ENCODE measurements around the gene FHOD3. TPM values are rescaled to one million over a fixed set of nuclear protein-coding genes. Genes with fewer than 3 reads are reported as not detected.

Gene FHOD3
- total RNA-seq, 2 donors from 2014 or later: 2.8 to 3.1 TPM

GRCh38 chr18:36374262-36374661 is 76.7 kb downstream of the FHOD3 start:
- Mint-ChIP-seq H3K27ac (no peak overlapping the region), H3K36me3 (ENCODE audit: low read depth) (no peaks in the 10 kb centered on the region), H3K9me3 (peaks cover 7% of the 10 kb centered on the region), H3K27me3 (ENCODE audit: insufficient read depth) (peaks cover 5% of the 10 kb centered on the region), H3K4me1 (peaks cover 5% of the 10 kb centered on the region), H3K4me3 (no peak overlapping the region)
- H3K27me3 ChIP-seq (ENCODE audit: control insufficient read depth, insufficient read depth, low read length, poor library complexity, severe bottlenecking): no peaks in the 10 kb centered on the region
- H3K4me1 ChIP-seq (ENCODE audit: control insufficient read depth, insufficient read depth, low read length): no peaks in the 10 kb centered on the region
- no peak for TF ChIP-seq CTCF (conservative IDR thresholded peaks at IDR 0.05)
- no peak overlapping the region for H3K9ac ChIP-seq (ENCODE audit: extremely low read depth, low read length, poor library complexity, severe bottlenecking)
- WGBS, 2 experiments (ENCODE audit: insufficient coverage in 1 of 2, insufficient read length in 1 of 2): 83 to 94% methylated on average over 1 to 3 of the region's 3 CpGs
- H3K9me3 ChIP-seq (ENCODE audit: control insufficient read depth, low read length): peaks cover 8% of the 10 kb centered on the region
- H3K4me3 ChIP-seq (ENCODE audit: low read length): no peak overlapping the region
- H3K36me3 ChIP-seq (ENCODE audit: control insufficient read depth, insufficient read depth, low read length): no peaks in the 10 kb centered on the region
- H3K27ac ChIP-seq (ENCODE audit: low read depth, low read length): no peak overlapping the region
- DNase-seq: no peak

- H3K36me3 Mint-ChIP-seq (ENCODE audit: low read depth): no peaks in the 10 kb centered on the region
- H3K9me3 Mint-ChIP-seq: peaks cover 7% of the 10 kb centered on the region
- Histone ChIP-seq H3K4me3 (ENCODE audit: low read length) (no peak overlapping the region), H3K36me3 (ENCODE audit: control insufficient read depth, insufficient read depth, low read length) (no peaks in the 10 kb centered on the region), H3K27ac (ENCODE audit: low read depth, low read length) (no peak overlapping the region), H3K4me1 (ENCODE audit: control insufficient read depth, insufficient read depth, low read length) (peaks cover 4% of the 10 kb centered on the region), H3K27me3 (ENCODE audit: control insufficient read depth, insufficient read depth, low read length, poor library complexity, severe bottlenecking) (no peaks in the 10 kb centered on the region), H3K9me3 (ENCODE audit: control insufficient read depth, low read length) (peaks cover 8% of the 10 kb centered on the region), H3K9ac (ENCODE audit: extremely low read depth, low read length, poor library complexity, severe bottlenecking) (no peak overlapping the region)
- no peak for TF ChIP-seq CTCF (conservative IDR thresholded peaks at IDR 0.05)
- 85 to 92% methylated on average over 3 to 5 of the region's 5 CpGs for WGBS, 2 experiments (ENCODE audit: insufficient coverage in 1 of 2, insufficient read length in 1 of 2)
- no peak overlapping the region for H3K4me3 Mint-ChIP-seq
- no peak overlapping the region for H3K27ac Mint-ChIP-seq
- peaks cover 5% of the 10 kb centered on the region for H3K27me3 Mint-ChIP-seq (ENCODE audit: insufficient read depth)
- no peak for DNase-seq
- peaks cover 13% of the 10 kb centered on the region for H3K4me1 Mint-ChIP-seq
Observed at GRCh38 chr18:36375118-36375517, 77.6 kb downstream of the FHOD3 start.

- peaks cover under 1% of the 10 kb centered on the region for H3K9me3 ChIP-seq (ENCODE audit: control insufficient read depth, low read length)
- WGBS, 2 experiments (ENCODE audit: insufficient coverage in 1 of 2, insufficient read length in 1 of 2): 90 to 100% methylated on average over 1 of the region's 1 CpG
- H3K4me1 ChIP-seq (ENCODE audit: control insufficient read depth, insufficient read depth, low read length): peaks cover 4% of the 10 kb centered on the region
- H3K36me3 ChIP-seq (ENCODE audit: control insufficient read depth, insufficient read depth, low read length): no peaks in the 10 kb centered on the region
- Mint-ChIP-seq H3K27me3 (ENCODE audit: insufficient read depth) (peaks cover 6% of the 10 kb centered on the region), H3K9me3 (peaks cover 5% of the 10 kb centered on the region), H3K27ac (no peak overlapping the region), H3K36me3 (ENCODE audit: low read depth) (no peaks in the 10 kb centered on the region), H3K4me1 (peaks cover 13% of the 10 kb centered on the region), H3K4me3 (no peak overlapping the region)
- H3K27ac ChIP-seq (ENCODE audit: low read depth, low read length): no peak overlapping the region
- no peak for DNase-seq
- H3K4me3 ChIP-seq (ENCODE audit: low read length): no peak overlapping the region
- no peaks in the 10 kb centered on the region for H3K27me3 ChIP-seq (ENCODE audit: control insufficient read depth, insufficient read depth, low read length, poor library complexity, severe bottlenecking)
- no peak overlapping the region for H3K9ac ChIP-seq (ENCODE audit: extremely low read depth, low read length, poor library complexity, severe bottlenecking)
- TF ChIP-seq CTCF (conservative IDR thresholded peaks at IDR 0.05): no peak
Observed at GRCh38 chr18:36376361-36376760, 78.8 kb downstream of the FHOD3 start.
